WTC11 (cell line): ENCODE results near the gene TUBGCP2. TPM values are rescaled to one million over a fixed set of nuclear protein-coding genes. Genes with fewer than 3 reads are reported as not detected.
A peak's percentile ranks its signal among the peaks of the same experiment; 100 is the strongest.

Experiments
- ATAC-seq: fragments of 200-7000 bp; cut with Tn5 transposase; 2 replicates; pipeline ENCODE4 v1.10.0; 2021; ENCODE audit warnings: mild to moderate bottlenecking, moderate library complexity
- CTCF ChIA-PET: fragments of 300-600 bp; sonication (Branson Sonifier 250); formaldehyde crosslinking; loops from one replicate; lab custom pipeline; 2021; ENCODE audit warnings: antibody characterized with exemption; lab: Charles Lee
- POLR2A ChIA-PET: fragments of 350-600 bp; sonication (Branson Sonifier 250); formaldehyde crosslinking; loops from one replicate; lab custom pipeline; 2021; ENCODE audit warnings: antibody characterized with exemption; lab: Charles Lee
- DNase-seq: peaks from one replicate; pipeline ENCODE4 v3.0.0; 2021; ENCODE audit warnings: low spot score
- H3K27ac Mint-ChIP-seq: 2 replicates; pipeline ENCODE4 v1.8.0; 2021; ENCODE audit warnings: mixed read lengths
- H3K27me3 Mint-ChIP-seq: 2 replicates; pipeline ENCODE4 v1.8.0; 2021; ENCODE audit warnings: low read depth, mild to moderate bottlenecking, moderate library complexity, mixed read lengths
- H3K36me3 Mint-ChIP-seq: 2 replicates; pipeline ENCODE4 v1.8.0; 2021; ENCODE audit warnings: mixed read lengths
- H3K4me1 Mint-ChIP-seq: 2 replicates; pipeline ENCODE4 v1.8.0; 2022; ENCODE audit warnings: mixed read lengths
- H3K4me3 Mint-ChIP-seq: 2 replicates; pipeline ENCODE4 v1.8.0; 2021; ENCODE audit warnings: mild to moderate bottlenecking, moderate library complexity, mixed read lengths
- H3K9me3 Mint-ChIP-seq: 2 replicates; pipeline ENCODE4 v1.8.0; 2021; ENCODE audit warnings: mixed read lengths
- AFF4 ChIP-seq: sonication (generic); formaldehyde crosslinking; IDR thresholded peaks from 2 replicates; pipeline ENCODE4 v1.8.1; 2023; ENCODE audit warnings: mild to moderate bottlenecking, missing genetic modification reagents, borderline replicate concordance
- CDX4 ChIP-seq: fragments of 250-450 bp; sonication (Bioruptor Pico); IDR thresholded peaks from 2 replicates; pipeline ENCODE4 v1.9.0; 2021; ENCODE audit warnings: moderate library complexity, mild to moderate bottlenecking, inconsistent platforms, borderline replicate concordance
- CREB1 ChIP-seq: sonication (generic); formaldehyde crosslinking; IDR thresholded peaks from 2 replicates; pipeline ENCODE4 v1.8.0; 2023; ENCODE audit warnings: mild to moderate bottlenecking, missing genetic modification reagents
- CTCF ChIP-seq: fragments of 200-600 bp; IDR thresholded peaks from 2 replicates; pipeline ENCODE4 v1.8.0; 2022; ENCODE audit warnings: antibody characterized with exemption
- E2F4 ChIP-seq: sonication (generic); formaldehyde crosslinking; IDR thresholded peaks from 2 replicates; pipeline ENCODE4 v1.8.1; 2022; ENCODE audit warnings: low read depth, mild to moderate bottlenecking, moderate library complexity, missing genetic modification reagents, borderline replicate concordance
- ELF4 ChIP-seq: sonication (generic); formaldehyde crosslinking; IDR thresholded peaks from 2 replicates; pipeline ENCODE4 v1.8.1; 2022; ENCODE audit warnings: low read depth, mild to moderate bottlenecking, moderate library complexity, missing genetic modification reagents
- ERG ChIP-seq: fragments of 250-450 bp; sonication (Bioruptor Pico); IDR thresholded peaks from 2 replicates; pipeline ENCODE4 v1.8.0; 2021; ENCODE audit warnings: mild to moderate bottlenecking
- FOXJ3 ChIP-seq: sonication (generic); formaldehyde crosslinking; IDR thresholded peaks from 2 replicates; pipeline ENCODE4 v1.9.0; 2021; ENCODE audit warnings: missing genetic modification reagents, mild to moderate bottlenecking, borderline replicate concordance
- GRHL2 ChIP-seq: fragments of 250-450 bp; sonication (Bioruptor Pico); IDR thresholded peaks from 2 replicates; pipeline ENCODE4 v1.8.0; 2022; ENCODE audit warnings: mild to moderate bottlenecking, moderate library complexity; ENCODE audit not compliant: insufficient replicate concordance, severe bottlenecking
- IRF1 ChIP-seq: sonication (generic); formaldehyde crosslinking; IDR thresholded peaks from 2 replicates; pipeline ENCODE4 v1.8.0; 2023; ENCODE audit warnings: missing genetic modification reagents
- JAZF1 ChIP-seq: fragments of 250-450 bp; sonication (Bioruptor Pico); IDR thresholded peaks from 2 replicates; pipeline ENCODE4 v1.9.0; 2021; ENCODE audit warnings: moderate library complexity, mild to moderate bottlenecking, inconsistent platforms
- MYBL2 ChIP-seq: sonication (generic); formaldehyde crosslinking; IDR thresholded peaks from 2 replicates; pipeline ENCODE4 v1.8.1; 2023; ENCODE audit warnings: mild to moderate bottlenecking, moderate library complexity, missing genetic modification reagents
- NFATC4 ChIP-seq: fragments of 250-450 bp; sonication (Bioruptor Pico); IDR thresholded peaks from 2 replicates; pipeline ENCODE4 v1.9.0; 2021; ENCODE audit warnings: mild to moderate bottlenecking
- NFE2L1 ChIP-seq: sonication (generic); formaldehyde crosslinking; IDR thresholded peaks from 2 replicates; pipeline ENCODE4 v1.8.1; 2023; ENCODE audit warnings: missing genetic modification reagents
- NR2C2 ChIP-seq: sonication (generic); formaldehyde crosslinking; IDR thresholded peaks from 2 replicates; pipeline ENCODE4 v1.8.0; 2022; ENCODE audit warnings: mild to moderate bottlenecking, missing genetic modification reagents
- NR3C1 ChIP-seq: sonication (generic); formaldehyde crosslinking; conservative IDR thresholded peaks from 2 replicates; pipeline ENCODE4 v1.8.1; 2023; ENCODE audit warnings: low read depth, mild to moderate bottlenecking, missing genetic modification reagents
- OVOL2 ChIP-seq: fragments of 250-450 bp; sonication (Bioruptor Pico); IDR thresholded peaks from 2 replicates; pipeline ENCODE4 v1.9.0; 2021; ENCODE audit warnings: mild to moderate bottlenecking, borderline replicate concordance
- RELA ChIP-seq: sonication (generic); formaldehyde crosslinking; IDR thresholded peaks from 2 replicates; pipeline ENCODE4 v1.8.1; 2022; ENCODE audit warnings: missing genetic modification reagents, mild to moderate bottlenecking, borderline replicate concordance
- SOX15 ChIP-seq: fragments of 250-450 bp; sonication (Bioruptor Pico); IDR thresholded peaks from 2 replicates; pipeline ENCODE4 v1.9.0; 2021; ENCODE audit warnings: mild to moderate bottlenecking
- USF1 ChIP-seq: sonication (generic); formaldehyde crosslinking; IDR thresholded peaks from 2 replicates; pipeline ENCODE4 v1.8.0; 2022; ENCODE audit warnings: mild to moderate bottlenecking, missing genetic modification reagents
- ZNF138 ChIP-seq: sonication (generic); formaldehyde crosslinking; conservative IDR thresholded peaks from 2 replicates; pipeline ENCODE4 v1.8.1; 2022; ENCODE audit warnings: mild to moderate bottlenecking, moderate library complexity, missing genetic modification reagents
- ZNF232 ChIP-seq: sonication (generic); formaldehyde crosslinking; IDR thresholded peaks from 2 replicates; pipeline ENCODE4 v1.8.0; 2022; ENCODE audit warnings: mild to moderate bottlenecking, missing genetic modification reagents
- ZNF423 ChIP-seq: fragments of 250-450 bp; sonication (Bioruptor Pico); IDR thresholded peaks from 2 replicates; pipeline ENCODE4 v2.1.2; 2022; ENCODE audit warnings: mild to moderate bottlenecking, moderate library complexity
- total RNA-seq: library from RNA; stranded (reverse); gene quantifications from 3 replicates; pipeline ENCODE4 v1.2.3, GENCODE V29; 2021

The TUBGCP2 gene
- total RNA-seq, 1 experiment from 2014 or later, result 62.5 TPM

GRCh38 chr10:133279326-133280226 is 29.1 kb downstream of the TUBGCP2 start (continued):
- no peak for TF ChIP-seq ERG (CRISPR knock-in tag)
- TF ChIP-seq E2F4 (CRISPR knock-in tag), result no peak
- no peak for TF ChIP-seq NR3C1
- no peak for TF ChIP-seq NFE2L1
- no peak for TF ChIP-seq SOX15 (CRISPR knock-in tag)
- no peak for TF ChIP-seq ZNF138
- TF ChIP-seq AFF4 (CRISPR knock-in tag), result no peak
- no peak for TF ChIP-seq RELA
- no peak for TF ChIP-seq CDX4 (CRISPR knock-in tag)
- TF ChIP-seq ZNF423 (CRISPR knock-in tag), result no peak
- no peak for TF ChIP-seq CREB1 (CRISPR knock-in tag)
- TF ChIP-seq IRF1 (CRISPR knock-in tag), result no peak

GRCh38 chr10:133278577-133279265 is 30.0 kb downstream of the TUBGCP2 start:
- H3K27ac Mint-ChIP-seq, result peak overlapping the region; percentile 57
- DNase-seq, result no peak
- POLR2A ChIA-PET, result interaction anchor here (0.6 kb wide), 1 partner anchor 72 kb away, joined by 3 read pairs; no protein-coding TSS in a partner anchor
- no peak for ATAC-seq
- H3K9me3 Mint-ChIP-seq, result no peaks in the 10 kb centered on the region
- no peaks in the 10 kb centered on the region for H3K27me3 Mint-ChIP-seq
- H3K4me3 Mint-ChIP-seq, result no peak overlapping the region
- TF ChIP-seq FOXJ3 (CRISPR knock-in tag), result no peak
- no peak for TF ChIP-seq JAZF1
- no peak for TF ChIP-seq OVOL2 (CRISPR knock-in tag)
- TF ChIP-seq NR2C2 (CRISPR knock-in tag), result no peak
- TF ChIP-seq GRHL2 (CRISPR knock-in tag), result no peak
- TF ChIP-seq ZNF138, result no peak
- no peak for TF ChIP-seq MYBL2 (CRISPR knock-in tag)
- TF ChIP-seq NFATC4, result no peak
- no peak for TF ChIP-seq USF1 (CRISPR knock-in tag)
- no peak for TF ChIP-seq CTCF
- TF ChIP-seq ELF4, result no peak
- no peak for TF ChIP-seq ZNF232 (CRISPR knock-in tag)
- H3K36me3 Mint-ChIP-seq, result peaks cover 4% of the 10 kb centered on the region
- CTCF ChIA-PET, result interaction anchor here (2.0 to 2.8 kb wide), 4 partner anchors 12 to 32 kb away, joined by 5 to 11 read pairs (median 9); no protein-coding TSS in a partner anchor
- peaks cover 6% of the 10 kb centered on the region; the same call in 1 of the 2 replicates for H3K4me1 Mint-ChIP-seq
